OCI-LY7 (cell line): Measurements from ENCODE around the gene SDF4.

Source experiments
- EZH2phosphoT487 ChIP-seq: fragments of 200-600 bp; sonication (generic); IDR thresholded peaks from 2 replicates; pipeline ENCODE4 v1.6.1; 2018; ENCODE audit warnings: low read depth, borderline replicate concordance, mild to moderate bottlenecking, mixed run types, antibody characterized with exemption, low read length, moderate library complexity, mixed read lengths
- TF ChIP-seq, protein P1 (sequence below): fragments of 200-600 bp; sonication (generic); conservative IDR thresholded peaks from 2 replicates; pipeline ENCODE4 v1.5.1; 2014; ENCODE audit warnings: mild to moderate bottlenecking, antibody characterized with exemption, low read length, moderate library complexity, mixed read lengths

DNA sequence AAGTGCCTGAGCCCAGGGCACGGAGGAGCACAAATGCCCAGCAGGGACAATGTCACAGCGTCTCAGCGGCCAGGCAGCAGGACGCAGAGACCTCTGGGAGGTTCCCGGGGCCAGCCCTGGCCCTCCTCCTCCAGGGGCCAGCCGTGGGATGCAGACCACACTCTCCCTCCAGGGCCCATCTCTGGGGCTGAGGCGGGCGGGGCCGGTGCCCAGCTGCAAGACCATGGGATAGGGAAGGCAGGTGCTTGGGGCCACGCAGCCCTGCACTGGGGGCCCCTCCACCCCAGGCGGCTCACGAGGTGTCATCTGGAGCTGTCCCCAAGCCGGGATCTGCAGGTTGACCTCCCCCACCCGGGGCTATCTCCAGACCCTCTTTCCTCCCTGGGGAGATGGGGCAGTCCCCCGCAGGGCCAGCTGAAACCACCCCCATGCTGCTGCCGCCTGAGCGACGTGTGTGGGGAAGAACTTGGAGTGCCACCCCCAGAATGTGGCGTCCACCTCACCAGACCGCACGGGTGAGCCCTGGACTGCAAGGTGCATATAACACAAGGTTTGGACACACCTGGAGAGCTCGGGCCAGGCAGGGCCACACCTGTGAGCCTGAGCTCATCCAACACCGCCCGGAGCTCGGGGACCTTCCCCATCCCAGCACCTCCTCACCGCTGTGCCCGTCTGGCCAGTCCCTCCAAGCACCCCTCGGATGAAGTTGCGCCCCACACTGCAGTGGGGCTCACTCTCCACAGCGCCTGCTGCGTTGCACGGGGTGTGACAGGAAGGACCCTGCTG, 62.2 kb downstream of the SDF4 start:
- no peak for TF ChIP-seq EZH2phosphoT487
- TF ChIP-seq, protein P1, sequence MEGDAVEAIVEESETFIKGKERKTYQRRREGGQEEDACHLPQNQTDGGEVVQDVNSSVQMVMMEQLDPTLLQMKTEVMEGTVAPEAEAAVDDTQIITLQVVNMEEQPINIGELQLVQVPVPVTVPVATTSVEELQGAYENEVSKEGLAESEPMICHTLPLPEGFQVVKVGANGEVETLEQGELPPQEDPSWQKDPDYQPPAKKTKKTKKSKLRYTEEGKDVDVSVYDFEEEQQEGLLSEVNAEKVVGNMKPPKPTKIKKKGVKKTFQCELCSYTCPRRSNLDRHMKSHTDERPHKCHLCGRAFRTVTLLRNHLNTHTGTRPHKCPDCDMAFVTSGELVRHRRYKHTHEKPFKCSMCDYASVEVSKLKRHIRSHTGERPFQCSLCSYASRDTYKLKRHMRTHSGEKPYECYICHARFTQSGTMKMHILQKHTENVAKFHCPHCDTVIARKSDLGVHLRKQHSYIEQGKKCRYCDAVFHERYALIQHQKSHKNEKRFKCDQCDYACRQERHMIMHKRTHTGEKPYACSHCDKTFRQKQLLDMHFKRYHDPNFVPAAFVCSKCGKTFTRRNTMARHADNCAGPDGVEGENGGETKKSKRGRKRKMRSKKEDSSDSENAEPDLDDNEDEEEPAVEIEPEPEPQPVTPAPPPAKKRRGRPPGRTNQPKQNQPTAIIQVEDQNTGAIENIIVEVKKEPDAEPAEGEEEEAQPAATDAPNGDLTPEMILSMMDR: no peak
